WTC11 (cell line): Measurements from ENCODE around the gene GTPBP1.

ENCODE experiments used
- CTCF ChIP-seq: fragments of 200-600 bp; IDR thresholded peaks from 2 replicates; pipeline ENCODE4 v1.8.0; 2022; ENCODE audit warnings: antibody characterized with exemption
- MLX ChIP-seq: sonication (generic); formaldehyde crosslinking; IDR thresholded peaks from 2 replicates; pipeline ENCODE4 v1.8.1; 2023; ENCODE audit warnings: mild to moderate bottlenecking, missing genetic modification reagents, moderate library complexity
- NR2C2 ChIP-seq: sonication (generic); formaldehyde crosslinking; IDR thresholded peaks from 2 replicates; pipeline ENCODE4 v1.8.0; 2022; ENCODE audit warnings: mild to moderate bottlenecking, missing genetic modification reagents
- RELA ChIP-seq: sonication (generic); formaldehyde crosslinking; IDR thresholded peaks from 2 replicates; pipeline ENCODE4 v1.8.1; 2022; ENCODE audit warnings: missing genetic modification reagents, mild to moderate bottlenecking, borderline replicate concordance
- SP1 ChIP-seq: sonication (generic); formaldehyde crosslinking; conservative IDR thresholded peaks from 2 replicates; pipeline ENCODE4 v1.8.1; 2022; ENCODE audit warnings: missing genetic modification reagents
- ZNF138 ChIP-seq: sonication (generic); formaldehyde crosslinking; conservative IDR thresholded peaks from 2 replicates; pipeline ENCODE4 v1.8.1; 2022; ENCODE audit warnings: mild to moderate bottlenecking, moderate library complexity, missing genetic modification reagents

- no peak for TF ChIP-seq ZNF138 (CRISPR knock-in tag)
- TF ChIP-seq NR2C2 (CRISPR knock-in tag): no peak
- no peak for TF ChIP-seq CTCF
- TF ChIP-seq SP1 (CRISPR knock-in tag): no peak
- no peak for TF ChIP-seq RELA (CRISPR knock-in tag)
- TF ChIP-seq MLX: no peak
Observed at GRCh38 chr22:38728871-38729796, 23.4 kb downstream of the GTPBP1 start.
